ENCODE data around the gene BCAS4.

BCAS4 gene

GRCh38 chr20:50845566-50846215, 50.8 kb downstream of the BCAS4 start:
- DNase-seq (ENCODE audit: low read depth) = no peak
- TF ChIP-seq CTCF (IDR thresholded peaks at IDR 0.05; ENCODE audit: control insufficient read depth, insufficient read depth, low read depth, low read length, missing control alignments) = no peak
- H3K4me3 ChIP-seq (ENCODE audit: control insufficient read depth, low read depth, low read length) = no peak overlapping the region

GRCh38 chr20:50848341-50848808, 53.5 kb downstream of the BCAS4 start:
- no peak for DNase-seq (ENCODE audit: low read depth)
- H3K4me3 ChIP-seq (ENCODE audit: control insufficient read depth, low read depth, low read length) = no peak overlapping the region
- TF ChIP-seq CTCF (IDR thresholded peaks at IDR 0.05; ENCODE audit: control insufficient read depth, insufficient read depth, low read depth, low read length, missing control alignments) = no peak

GRCh38 chr20:50848846-50849673, 54.2 kb downstream of the BCAS4 start:
- DNase-seq (ENCODE audit: low read depth) = no peak
- no peak for TF ChIP-seq CTCF (IDR thresholded peaks at IDR 0.05; ENCODE audit: control insufficient read depth, insufficient read depth, low read depth, low read length, missing control alignments)
- no peak overlapping the region for H3K4me3 ChIP-seq (ENCODE audit: control insufficient read depth, low read depth, low read length)

- H3K4me3 ChIP-seq (ENCODE audit: control insufficient read depth, low read depth, low read length) = no peak overlapping the region
- DNase-seq (ENCODE audit: low read depth) = no peak
- TF ChIP-seq CTCF (IDR thresholded peaks at IDR 0.05; ENCODE audit: control insufficient read depth, insufficient read depth, low read depth, low read length, missing control alignments) = no peak
These were observed 55.9 kb downstream of the BCAS4 start for GRCh38 chr20:50850721-50851286.

GRCh38 chr20:50852085-50852484, 57.2 kb downstream of the BCAS4 start:
- no peak for DNase-seq (ENCODE audit: low read depth)
- no peak overlapping the region for H3K4me3 ChIP-seq (ENCODE audit: control insufficient read depth, low read depth, low read length)
- TF ChIP-seq CTCF (IDR thresholded peaks at IDR 0.05; ENCODE audit: control insufficient read depth, insufficient read depth, low read depth, low read length, missing control alignments) = no peak

GRCh38 chr20:50854506-50855249, 59.8 kb downstream of the BCAS4 start:
- H3K4me3 ChIP-seq (ENCODE audit: control insufficient read depth, low read depth, low read length) = no peak overlapping the region
- no peak for TF ChIP-seq CTCF (IDR thresholded peaks at IDR 0.05; ENCODE audit: control insufficient read depth, insufficient read depth, low read depth, low read length, missing control alignments)
- DNase-seq (ENCODE audit: low read depth) = no peak

Measured in AG09309 (cell line).